Heart left ventricle (tissue), 16 donors: ENCODE data around the gene MSI2. TPM values are rescaled to one million over a fixed set of nuclear protein-coding genes. Genes with fewer than 3 reads are reported as not detected.

Experiments used
- ATAC-seq, 4 donors: fragments of 200-7000 bp; cut with Tn5 transposase; one replicate each; pipeline ENCODE4 v1.9.1; 2020 to 2022; ENCODE audit warnings: moderate library complexity in 4 of 4, mild to moderate bottlenecking in 3 of 4, moderate number of reproducible peaks in 1 of 4
- DNase-seq, 5 donors: peaks; one replicate each; pipeline ENCODE4 v3.0.0-alpha.2; 2020
- H3K27ac ChIP-seq, 12 donors: fragments of 200-600 bp; sonication (generic) in 4 of 12; one replicate each; pipeline versions ENCODE4 v1.5.0 to v1.8.0; 2016 to 2022; ENCODE audit warnings: mild to moderate bottlenecking in 2 of 12
- H3K27me3 ChIP-seq, 9 donors: fragments of 200-600 bp; sonication (generic) in 2 of 9; one replicate each; pipeline versions ENCODE4 v1.5.1 to v1.8.0; 2016 to 2022; ENCODE audit warnings: mild to moderate bottlenecking in 3 of 9
- H3K36me3 ChIP-seq, 9 donors: fragments of 200-600 bp; sonication (generic) in 2 of 9; one replicate each; pipeline versions ENCODE4 v1.5.0 to v1.8.0; 2018 to 2022; ENCODE audit warnings: mild to moderate bottlenecking in 2 of 9
- H3K4me1 ChIP-seq, 12 donors: fragments of 200-600 bp; sonication (generic) in 4 of 12; one replicate each; pipeline versions ENCODE4 v1.5.0 to v1.8.0; 2016 to 2022; ENCODE audit warnings: mild to moderate bottlenecking in 3 of 12
- H3K4me3 ChIP-seq, 12 donors: fragments of 200-600 bp; sonication (generic) in 4 of 12; one replicate each; pipeline versions ENCODE4 v1.5.0 to v1.8.0; 2017 to 2022; ENCODE audit warnings: mild to moderate bottlenecking in 9 of 12, moderate library complexity in 4 of 12
- H3K9me3 ChIP-seq, 12 donors: fragments of 200-600 bp; sonication (generic) in 4 of 12; one replicate each; pipeline versions ENCODE4 v1.5.0 to v1.8.0; 2016 to 2022; ENCODE audit warnings: mild to moderate bottlenecking in 1 of 12
- POLR2A ChIP-seq, 2 donors: fragments of 450-650 bp; IDR thresholded peaks; one replicate each; pipeline ENCODE4 v1.6.1; 2017; ENCODE audit warnings: antibody characterized with exemption in 2 of 2, mild to moderate bottlenecking in 2 of 2, moderate library complexity in 2 of 2
- WGBS, 4 donors: extraction: QIAGEN DNeasy Blood & Tissue Kit in 2 of 4; methylation state at CpG; one replicate each; pipeline versions ENCODE4 v1.1.5 to v1.1.7; 2013 to 2018; 5-methylcytosine and 5-hydroxymethylcytosine counted together
- intact Hi-C, 10 donors: fragments of 100-400 bp; cut with DNase I; formaldehyde crosslinking; loops; one replicate each; pipeline versions ENCODE4 v1.11.1 to v1.14.2; 2022
- polyA plus RNA-seq, 2 donors: library from polyadenylated mRNA; stranded (reverse); fragments of 200-250 nt; gene quantifications; one replicate each; pipeline ENCODE4 v1.2.3, GENCODE V29; 2013
- total RNA-seq, 9 donors: library from RNA; depleted of rRNA in 2 of 9; stranded (reverse); fragments of >200 nt in 2 of 9; fragmentation: NEBNext Ultra II Directional in 3 of 9; extraction: Animal tissue kit (Norgen Biotek cat#: 25700) in 3 of 9; gene quantifications; one replicate each; pipeline versions ENCODE4 v1.1.0 to v1.2.4, GENCODE V29; 2016 to 2023
- TF ChIP-seq, protein P1 (sequence below), 12 donors: fragments of 200-600 bp; sonication (generic) in 4 of 12; IDR thresholded peaks; one replicate each; pipeline versions ENCODE4 v1.5.0 to v1.8.0; 2018 to 2022; ENCODE audit warnings: antibody characterized with exemption in 12 of 12, mild to moderate bottlenecking in 5 of 12
- donor health status: ischemic (EF 13 %, LVEDD 7.1; RV severe dilation, severe dysfunction).
- donor health status: healthy with polysubstance abuse.
- donor health status: DM: no; HTN: yes; CAD: no.
- donor health status: DM: no; HTN: no; CAD: no.
- donor health status: ischemic (EF 25% LVEDD 6.9; RV normal size, moderate dysfunction).
- donor health status: ischemic (EF 25% LVEDD 5.7; RV mildly dilated, moderate dysfunction).
- donor health status: healthy.
- donor health status: DM: yes; HTN: yes; CAD: no.
- donor health status: ischemic (EF 35%, LVEDD 5.7; RV mildly dilated, moderate dysfunction).
- donor health status: nonischemic (EF 11% LVEDD 7.7; RV severe dilation, severe dysfunction).
- donor health status: DM: yes; HTN: yes; CAD: no.
- donor health status: PGD.
- donor health status: ischemic (EF 29% LVEDD 5.4; RV normal size, mild dysfunction).
- donor health status: nonischemic (EF 23%, LVEDD 6.1; RV moderate dilation, normal function).

The MSI2 gene
- total and polyA plus RNA-seq, 11 donors, result 35.9 to 120 (median 104) TPM

DNA sequence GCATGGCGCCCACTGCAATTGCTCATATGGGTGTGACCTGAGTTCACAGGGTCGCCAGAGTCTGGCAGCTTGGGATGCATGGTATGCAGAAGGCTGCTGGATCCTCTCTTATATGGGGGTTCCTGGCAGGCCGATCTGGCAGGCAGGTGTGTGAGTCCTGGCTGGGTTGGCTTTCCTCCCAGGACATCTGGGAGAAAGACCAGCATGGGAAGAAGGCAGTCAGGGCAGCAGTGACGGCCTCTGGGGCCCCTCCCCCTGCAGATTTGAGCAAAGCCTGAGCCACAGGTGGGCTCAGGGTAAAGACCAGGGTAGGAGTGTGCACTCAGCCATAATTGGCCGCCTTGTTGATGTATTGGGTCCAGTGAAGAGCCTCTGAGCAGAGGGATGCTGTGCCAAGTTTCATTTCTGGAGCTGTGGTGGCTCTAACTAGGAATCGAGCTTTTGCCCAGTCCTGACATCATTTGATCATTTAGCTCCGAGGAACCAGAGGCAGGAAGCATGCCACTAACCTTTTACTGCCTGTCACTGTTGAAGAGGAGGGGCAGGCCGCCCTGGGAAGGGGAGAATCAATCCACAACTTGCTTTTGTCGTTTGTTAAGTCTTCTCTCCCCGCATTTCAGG is 314.5 kb downstream of the MSI2 start:
- ATAC-seq (peak in 3 of 4 donors; percentile 13 to 21 (median 19)), DNase-seq (no peak)
- no peaks in the 10 kb centered on the region for H3K9me3 ChIP-seq
- intact Hi-C loops, result loop anchor here in 1 of 10 donors (10.0 kb wide), 1 partner anchor 96 kb away; no protein-coding TSS in a partner anchor
- H3K27ac ChIP-seq, result peak overlapping the region in 9 of 12 donors; percentile 33 to 84 (median 59)
- H3K4me1 ChIP-seq, result peaks cover 3 to 48% (median 33%) of the 10 kb centered on the region in 12 donors
- no peak overlapping the region for H3K4me3 ChIP-seq
- no peak for TF ChIP-seq POLR2A (IDR thresholded peaks at IDR 0.05)
- TF ChIP-seq, protein P1, sequence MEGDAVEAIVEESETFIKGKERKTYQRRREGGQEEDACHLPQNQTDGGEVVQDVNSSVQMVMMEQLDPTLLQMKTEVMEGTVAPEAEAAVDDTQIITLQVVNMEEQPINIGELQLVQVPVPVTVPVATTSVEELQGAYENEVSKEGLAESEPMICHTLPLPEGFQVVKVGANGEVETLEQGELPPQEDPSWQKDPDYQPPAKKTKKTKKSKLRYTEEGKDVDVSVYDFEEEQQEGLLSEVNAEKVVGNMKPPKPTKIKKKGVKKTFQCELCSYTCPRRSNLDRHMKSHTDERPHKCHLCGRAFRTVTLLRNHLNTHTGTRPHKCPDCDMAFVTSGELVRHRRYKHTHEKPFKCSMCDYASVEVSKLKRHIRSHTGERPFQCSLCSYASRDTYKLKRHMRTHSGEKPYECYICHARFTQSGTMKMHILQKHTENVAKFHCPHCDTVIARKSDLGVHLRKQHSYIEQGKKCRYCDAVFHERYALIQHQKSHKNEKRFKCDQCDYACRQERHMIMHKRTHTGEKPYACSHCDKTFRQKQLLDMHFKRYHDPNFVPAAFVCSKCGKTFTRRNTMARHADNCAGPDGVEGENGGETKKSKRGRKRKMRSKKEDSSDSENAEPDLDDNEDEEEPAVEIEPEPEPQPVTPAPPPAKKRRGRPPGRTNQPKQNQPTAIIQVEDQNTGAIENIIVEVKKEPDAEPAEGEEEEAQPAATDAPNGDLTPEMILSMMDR (IDR thresholded peaks at IDR 0.05), result no peak
- H3K27me3 ChIP-seq, result no peaks in the 10 kb centered on the region
- no peaks in the 10 kb centered on the region for H3K36me3 ChIP-seq
- 45 to 64% (median 61%) methylated on average over 10 of the region's 10 CpGs for WGBS, 4 donors

DNA sequence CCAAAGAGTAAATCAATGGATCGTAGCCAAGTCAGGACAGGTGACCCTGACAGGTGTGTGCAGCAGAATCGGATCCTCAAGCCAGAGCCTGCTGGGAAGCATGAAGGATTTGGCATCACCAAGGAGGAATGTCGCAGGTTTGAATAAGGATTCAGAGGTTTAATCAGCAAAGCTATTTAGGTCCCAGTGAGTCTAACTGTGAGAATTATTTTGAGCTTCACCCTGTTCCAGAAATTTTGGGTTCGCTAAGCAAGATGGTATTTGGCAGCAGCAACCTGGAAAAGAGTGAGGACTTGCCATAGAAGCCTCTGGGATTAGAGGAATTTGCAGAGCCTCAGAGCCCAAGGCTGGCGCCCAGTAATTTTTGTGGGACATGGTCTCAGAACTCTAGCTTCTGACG is 315.7 kb downstream of the MSI2 start:
- intact Hi-C loops, result loop anchor here in 1 of 10 donors (10.0 kb wide), 1 partner anchor 97 kb away; no protein-coding TSS in a partner anchor

DNA sequence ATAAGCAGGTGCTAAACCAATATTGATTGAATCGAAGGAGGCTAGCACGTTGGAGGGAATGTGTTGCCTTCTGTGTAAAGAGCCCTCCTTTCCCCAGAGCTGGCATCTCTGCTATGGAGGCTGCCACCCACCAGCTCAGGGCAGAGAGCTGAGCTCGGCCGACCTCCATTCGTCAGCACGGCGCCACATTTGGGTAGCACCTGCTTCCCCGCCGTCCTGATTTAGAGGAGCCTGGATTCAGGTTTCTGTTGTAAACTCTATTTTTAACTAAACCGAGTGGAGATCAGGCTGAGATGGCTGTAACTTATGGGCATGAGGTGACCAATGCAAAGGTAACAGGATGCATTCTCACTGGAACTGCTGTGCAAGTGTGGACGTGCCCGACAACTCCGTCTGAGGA is 316.3 kb downstream of the MSI2 start:
- ATAC-seq, result no peak

More for the DNA sequence above, 315.7 kb downstream of the MSI2 start:
- ATAC-seq (peak; percentile 3 to 73 (median 41)), DNase-seq (no peak)
- H3K36me3 ChIP-seq, result no peaks in the 10 kb centered on the region
- H3K4me3 ChIP-seq, result no peak overlapping the region
- peak overlapping the region in 8 of 12 donors; percentile 33 to 84 (median 66) for H3K27ac ChIP-seq
- WGBS, 4 donors, result 66 to 75% (median 72%) methylated on average over 6 of the region's 6 CpGs
- H3K27me3 ChIP-seq, result no peaks in the 10 kb centered on the region
- peaks cover 3 to 49% (median 33%) of the 10 kb centered on the region in 12 donors for H3K4me1 ChIP-seq
- H3K9me3 ChIP-seq, result no peaks in the 10 kb centered on the region
- TF ChIP-seq POLR2A (IDR thresholded peaks at IDR 0.05), result no peak
- TF ChIP-seq, protein P1 (IDR thresholded peaks at IDR 0.05), result no peak

DNA sequence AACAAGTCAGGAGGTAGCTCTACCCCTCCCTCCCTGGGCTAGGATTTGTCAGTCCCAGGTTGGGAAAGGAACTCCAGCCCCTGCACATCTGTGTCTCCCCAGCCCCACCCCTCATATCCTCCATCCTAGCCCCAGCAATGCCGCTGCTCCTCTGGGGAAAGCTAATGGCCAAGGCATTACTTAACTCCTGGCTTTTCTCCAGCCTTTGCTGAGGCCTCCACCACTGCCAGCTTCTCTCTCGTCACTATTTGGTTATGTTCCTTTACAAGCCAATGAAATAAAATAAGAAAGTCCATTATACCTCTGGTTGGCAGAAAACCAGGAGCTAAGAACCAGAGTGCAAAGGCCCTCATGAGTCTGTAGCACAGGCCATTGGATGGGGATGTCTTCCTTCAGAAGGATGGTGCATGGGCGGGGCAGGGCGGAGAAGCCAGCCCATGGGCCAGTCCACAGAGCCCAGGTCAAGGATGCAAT is 317.8 kb downstream of the MSI2 start:
- TF ChIP-seq, protein P1 (IDR thresholded peaks at IDR 0.05), result no peak
- TF ChIP-seq POLR2A (IDR thresholded peaks at IDR 0.05), result no peak
- ATAC-seq, result peak; percentile 43 to 81 (median 76)
- H3K27ac ChIP-seq, result peak overlapping the region in 6 of 12 donors; percentile 18 to 80 (median 59)
- H3K9me3 ChIP-seq, result no peaks in the 10 kb centered on the region
- DNase-seq, result peak in 4 of 5 donors; percentile 62 to 72 (median 69)
- intact Hi-C loops, result loop anchor here in 1 of 10 donors (10.0 kb wide), 1 partner anchor 99 kb away; no protein-coding TSS in a partner anchor
- peaks cover 3 to 52% (median 33%) of the 10 kb centered on the region in 12 donors for H3K4me1 ChIP-seq
- no peak overlapping the region for H3K4me3 ChIP-seq
- no peaks in the 10 kb centered on the region for H3K27me3 ChIP-seq
- no peaks in the 10 kb centered on the region for H3K36me3 ChIP-seq
- 54 to 56% (median 56%) methylated on average over 4 of the region's 4 CpGs for WGBS, 4 donors

More for the DNA sequence above, 316.3 kb downstream of the MSI2 start:
- 93 to 96% (median 95%) methylated on average over 13 of the region's 13 CpGs for WGBS, 4 donors
- no peaks in the 10 kb centered on the region for H3K27me3 ChIP-seq
- no peaks in the 10 kb centered on the region for H3K9me3 ChIP-seq
- no peaks in the 10 kb centered on the region for H3K36me3 ChIP-seq
- intact Hi-C loops, result loop anchor here in 1 of 10 donors (10.0 kb wide), 1 partner anchor 98 kb away; no protein-coding TSS in a partner anchor
- H3K27ac ChIP-seq, result peak overlapping the region in 7 of 12 donors; percentile 33 to 84 (median 74)
- DNase-seq, result no peak
- TF ChIP-seq, protein P1 (IDR thresholded peaks at IDR 0.05), result no peak
- TF ChIP-seq POLR2A (IDR thresholded peaks at IDR 0.05), result no peak
- peaks cover 3 to 54% (median 33%) of the 10 kb centered on the region in 12 donors for H3K4me1 ChIP-seq
- no peak overlapping the region for H3K4me3 ChIP-seq
